GM19463 (cell line): ENCODE measurements around the gene NLRC3.

Experiments
- ATAC-seq: cut with Tn5 transposase; IDR thresholded peaks from one replicate; pipeline ENCODE4 v1.9.1; 2021; ENCODE audit warnings: mild to moderate bottlenecking, moderate library complexity; ENCODE audit not compliant: unreplicated experiment

NLRC3 gene

GRCh38 chr16:3599121-3599520 lies 21.9 kb upstream of the NLRC3 start:
- no peak for ATAC-seq

- ATAC-seq = no peak
Measured at GRCh38 chr16:3598236-3598635, 21.0 kb upstream of the NLRC3 start.

GRCh38 chr16:3597676-3598075 lies 20.5 kb upstream of the NLRC3 start:
- ATAC-seq = no peak

- ATAC-seq = no peak
Measured at GRCh38 chr16:3597226-3597625, 20.0 kb upstream of the NLRC3 start.

GRCh38 chr16:3596101-3596861 lies 19.1 kb upstream of the NLRC3 start:
- no peak for ATAC-seq

GRCh38 chr16:3595521-3596021 lies 18.4 kb upstream of the NLRC3 start:
- no peak for ATAC-seq

GRCh38 chr16:3595110-3595486 lies 17.9 kb upstream of the NLRC3 start:
- ATAC-seq = no peak

- ATAC-seq = no peak
Measured at GRCh38 chr16:3594316-3595109, 17.3 kb upstream of the NLRC3 start.

- no peak for ATAC-seq
Measured at GRCh38 chr16:3592559-3592958, 15.4 kb upstream of the NLRC3 start.

GRCh38 chr16:3591991-3592390 lies 14.8 kb upstream of the NLRC3 start:
- no peak for ATAC-seq

GRCh38 chr16:3591436-3591803 lies 14.2 kb upstream of the NLRC3 start:
- no peak for ATAC-seq

- ATAC-seq = no peak
Measured at GRCh38 chr16:3590736-3591435, 13.7 kb upstream of the NLRC3 start.

- ATAC-seq = no peak
Measured at GRCh38 chr16:3589991-3590701, 12.9 kb upstream of the NLRC3 start.

- ATAC-seq = no peak
Measured at GRCh38 chr16:3589441-3589921, 12.3 kb upstream of the NLRC3 start.

- ATAC-seq = no peak
Measured at GRCh38 chr16:3589001-3589400, 11.8 kb upstream of the NLRC3 start.

- ATAC-seq = no peak
Measured at GRCh38 chr16:3587547-3588110, 10.4 kb upstream of the NLRC3 start.

GRCh38 chr16:3584412-3584811 lies 7.2 kb upstream of the NLRC3 start:
- ATAC-seq = no peak

- no peak for ATAC-seq
Measured at GRCh38 chr16:3583303-3584038, 6.3 kb upstream of the NLRC3 start.

- no peak for ATAC-seq
Measured at GRCh38 chr16:3582276-3583165, 5.3 kb upstream of the NLRC3 start.
